K562 (cell line): Measurements from ENCODE around the gene POLR1B. TPM values are rescaled to one million over a fixed set of nuclear protein-coding genes. Genes with fewer than 3 reads are reported as not detected.
A peak's percentile ranks its signal among the peaks of the same experiment; 100 is the strongest.

ENCODE experiments used
- ATF2 ChIP-seq: sonication (generic); formaldehyde crosslinking; IDR thresholded peaks from 2 replicates; pipeline ENCODE4 v1.8.1; 2022; ENCODE audit warnings: missing genetic modification reagents
- ATF7 ChIP-seq: fragments of 450-650 bp; IDR thresholded peaks from 2 replicates; pipeline ENCODE4 v1.7.1; 2014; ENCODE audit warnings: mild to moderate bottlenecking, moderate library complexity
- CEBPG ChIP-seq, 3 experiments: fragments of 200-800 bp in 1 of 3; sonication (Bioruptor generic) in 1 of 3; sonication (generic) in 1 of 3; formaldehyde crosslinking in 1 of 3; IDR thresholded peaks in 2 of 3; conservative IDR thresholded peaks in 1 of 3; 2 replicates each; pipeline versions ENCODE4 v1.6.1 to v1.8.0; 2016 to 2022; ENCODE audit warnings: missing compliant biosample characterization in 2 of 3, missing genetic modification characterization in 2 of 3, mild to moderate bottlenecking in 1 of 3, missing genetic modification reagents in 1 of 3
- DACH1 ChIP-seq: fragments of 450-650 bp; IDR thresholded peaks from 2 replicates; pipeline ENCODE4 v1.6.1; 2018; ENCODE audit not compliant: partially characterized antibody
- IRF2 ChIP-seq: sonication (generic); formaldehyde crosslinking; IDR thresholded peaks from 2 replicates; pipeline ENCODE4 v1.8.1; 2022; ENCODE audit warnings: mild to moderate bottlenecking, missing genetic modification reagents
- MNT ChIP-seq, 2 experiments: fragments of 450-650 bp; conservative IDR thresholded peaks; 2 replicates each; pipeline ENCODE4 v1.6.1; 2017; ENCODE audit warnings: mild to moderate bottlenecking in 2 of 2, moderate library complexity in 2 of 2
- NFATC3 ChIP-seq: fragments of 450-650 bp; IDR thresholded peaks from 2 replicates; pipeline ENCODE4 v1.6.1; 2017; ENCODE audit warnings: mild to moderate bottlenecking
- PHF20 ChIP-seq: fragments of 450-650 bp; IDR thresholded peaks from 2 replicates; pipeline ENCODE4 v1.6.1; 2018; ENCODE audit not compliant: partially characterized antibody
- RUNX1 ChIP-seq: sonication (generic); IDR thresholded peaks from 2 replicates; pipeline ENCODE4 v1.6.1; 2016; ENCODE audit warnings: antibody characterized with exemption, low read depth
- THRB ChIP-seq: fragments of 450-650 bp; formaldehyde crosslinking; conservative IDR thresholded peaks from 2 replicates; pipeline ENCODE4 v1.4.0; 2022; ENCODE audit warnings: mild to moderate bottlenecking, missing genetic modification characterization
- WHSC1 ChIP-seq: IDR thresholded peaks from one replicate; pipeline ENCODE4 v1.6.1; 2012; ENCODE audit warnings: low read length, control low read depth, inconsistent platforms
- ZBTB7A ChIP-seq: IDR thresholded peaks from 2 replicates; pipeline ENCODE4 v1.6.1; 2011; ENCODE audit warnings: low read depth, mild to moderate bottlenecking, low read length, moderate library complexity, borderline replicate concordance; ENCODE audit not compliant: control insufficient read depth
- polyA plus RNA-seq, 8 experiments: library from polyadenylated mRNA; depleted of rRNA in 4 of 8; stranded (reverse) in 5 of 8; unstranded in 3 of 8; fragments of >200 nt; fragmentation: Nextera tagmentation in 2 of 8; fragmentation: Illumina TruSeq in 1 of 8; extraction: Ambion mirVana in 2 of 8; extraction: Trizol in 1 of 8; gene quantifications; 2 replicates each; pipeline versions ENCODE4 v1.2.1 to v1.2.3, GENCODE V29; 2011 to 2014; ENCODE audit warnings: inconsistent platforms in 1 of 8, missing spikeins in 1 of 8
- total RNA-seq, 7 experiments: library from RNA; depleted of rRNA in 6 of 7; stranded (reverse); fragments of >200 nt in 6 of 7; fragmentation: Illumina TruSeq in 2 of 7; extraction: Trizol in 2 of 7; gene quantifications; 2 replicates each; pipeline versions ENCODE4 v1.2.1 to v1.2.3, GENCODE V29; 2011 to 2021; ENCODE audit warnings: low replicate concordance in 1 of 7
- TF ChIP-seq, protein P1 (sequence below): fragments of 250-450 bp; sonication (Bioruptor Pico); IDR thresholded peaks from 2 replicates; pipeline ENCODE4 v1.5.0; 2021; ENCODE audit warnings: mild to moderate bottlenecking, moderate library complexity
- TF ChIP-seq, protein P2 (sequence below): sonication (generic); formaldehyde crosslinking; IDR thresholded peaks from 2 replicates; pipeline ENCODE4 v1.8.0; 2022; ENCODE audit warnings: missing genetic modification reagents, mild to moderate bottlenecking, moderate library complexity, borderline replicate concordance
- TF ChIP-seq, protein P3 (sequence below): fragments of 250-450 bp; sonication (Bioruptor Pico); IDR thresholded peaks from 2 replicates; pipeline ENCODE4 v1.8.0; 2022; ENCODE audit warnings: inconsistent platforms, mild to moderate bottlenecking, moderate library complexity, borderline replicate concordance

POLR1B gene
- total and polyA plus RNA-seq, 9 of the 15 experiments (the other 6 are each of a cell fraction or from before 2014, with no cell fraction given) = 19.8 to 55.1 (median 40.2) TPM

GRCh38 chr2:112542123-112542983, at the start of gene POLR1B (continued):
- TF ChIP-seq, protein P1, sequence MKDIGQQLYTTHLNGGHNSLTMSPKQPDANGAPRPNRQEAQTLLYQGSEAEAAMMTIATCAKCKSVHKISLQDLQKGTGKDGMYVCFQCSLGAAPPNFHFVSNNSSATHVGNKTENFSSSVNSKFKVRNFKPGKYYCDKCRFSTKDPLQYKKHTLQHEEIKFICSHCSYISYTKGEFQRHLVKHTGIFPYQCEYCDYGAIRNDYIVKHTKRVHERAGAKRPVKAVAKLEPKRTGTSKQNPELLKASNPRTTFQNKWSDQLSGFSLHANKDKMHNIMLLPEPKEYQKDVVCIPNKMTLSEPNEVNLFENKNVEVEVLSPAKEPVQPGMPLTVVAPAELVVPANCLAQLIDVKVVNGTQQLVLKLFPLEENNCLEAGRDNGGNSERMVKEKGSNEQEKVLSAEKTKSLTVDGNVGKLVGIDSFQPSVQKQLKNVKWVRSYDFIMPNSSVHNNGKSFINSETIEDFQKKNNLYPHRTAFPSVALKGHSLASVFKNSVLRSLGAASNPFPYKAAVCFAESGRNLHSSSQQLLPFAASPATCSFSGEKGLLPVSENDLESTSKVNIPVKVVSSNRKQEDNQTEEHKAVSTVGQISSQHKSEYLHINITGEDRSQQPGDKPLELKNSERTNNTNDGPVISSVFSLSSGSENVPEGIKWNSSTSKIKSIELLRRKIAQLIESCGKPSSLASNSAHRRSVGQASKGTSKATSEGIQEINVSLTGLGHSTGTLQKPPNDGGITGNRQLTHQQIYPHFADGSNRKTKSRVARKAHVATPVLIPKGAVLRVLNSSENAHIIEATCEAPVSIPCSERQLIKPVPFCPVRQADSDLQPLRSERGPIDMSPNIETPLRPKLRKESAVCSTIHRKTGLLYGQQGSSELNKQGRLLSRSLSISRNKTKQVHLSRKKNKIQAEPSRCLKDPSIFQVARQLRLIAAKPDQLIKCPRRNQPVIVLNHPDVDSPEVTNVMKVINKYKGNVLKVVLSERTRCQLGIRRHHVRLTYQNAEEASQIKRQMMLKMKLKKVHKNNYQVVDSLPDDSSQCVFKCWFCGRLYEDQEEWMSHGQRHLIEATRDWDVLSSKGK (CRISPR knock-in tag) = no peak
- TF ChIP-seq DACH1 = no peak
- no peak for TF ChIP-seq ATF2 (CRISPR knock-in tag)
- TF ChIP-seq, protein P2, sequence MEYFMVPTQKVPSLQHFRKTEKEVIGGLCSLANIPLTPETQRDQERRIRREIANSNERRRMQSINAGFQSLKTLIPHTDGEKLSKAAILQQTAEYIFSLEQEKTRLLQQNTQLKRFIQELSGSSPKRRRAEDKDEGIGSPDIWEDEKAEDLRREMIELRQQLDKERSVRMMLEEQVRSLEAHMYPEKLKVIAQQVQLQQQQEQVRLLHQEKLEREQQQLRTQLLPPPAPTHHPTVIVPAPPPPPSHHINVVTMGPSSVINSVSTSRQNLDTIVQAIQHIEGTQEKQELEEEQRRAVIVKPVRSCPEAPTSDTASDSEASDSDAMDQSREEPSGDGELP (CRISPR knock-in tag) = peak; percentile 86; the same call in 1 of the 2 replicates
- no peak for TF ChIP-seq THRB (CRISPR knock-in tag)
- TF ChIP-seq NFATC3 = no peak
- peak; percentile 99 for TF ChIP-seq IRF2
- TF ChIP-seq, protein P3, sequence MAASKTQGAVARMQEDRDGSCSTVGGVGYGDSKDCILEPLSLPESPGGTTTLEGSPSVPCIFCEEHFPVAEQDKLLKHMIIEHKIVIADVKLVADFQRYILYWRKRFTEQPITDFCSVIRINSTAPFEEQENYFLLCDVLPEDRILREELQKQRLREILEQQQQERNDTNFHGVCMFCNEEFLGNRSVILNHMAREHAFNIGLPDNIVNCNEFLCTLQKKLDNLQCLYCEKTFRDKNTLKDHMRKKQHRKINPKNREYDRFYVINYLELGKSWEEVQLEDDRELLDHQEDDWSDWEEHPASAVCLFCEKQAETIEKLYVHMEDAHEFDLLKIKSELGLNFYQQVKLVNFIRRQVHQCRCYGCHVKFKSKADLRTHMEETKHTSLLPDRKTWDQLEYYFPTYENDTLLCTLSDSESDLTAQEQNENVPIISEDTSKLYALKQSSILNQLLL = no peak
- TF ChIP-seq MNT (conservative IDR thresholded peaks at IDR 0.05) = peak; percentile 98 to 99
- peak; percentile 50; the same call in 1 of the 2 replicates for TF ChIP-seq ZBTB7A
- no peak for TF ChIP-seq RUNX1
- TF ChIP-seq PHF20 = peak; percentile 66
- no peak for TF ChIP-seq WHSC1
- no peak for TF ChIP-seq ATF7
- TF ChIP-seq CEBPG (CRISPR knock-in tag; IDR thresholded peaks at IDR 0.05) = 0 out of 2 replicates have a peak, but pooled peaks have one; percentile 13
- TF ChIP-seq CEBPG (tag; conservative IDR thresholded peaks at IDR 0.05 in 1 of 2, IDR thresholded peaks at IDR 0.05 in 1 of 2) = no peak
